HG03457 (cell line): ENCODE data around the gene WDR64.
"Not testable (repeated sequence)": the region's sequence is repeated elsewhere in the genome, so short reads cannot be mapped to it uniquely, and the experiment has no call there.

ENCODE experiments used
- ATAC-seq: cut with Tn5 transposase; IDR thresholded peaks from one replicate; pipeline ENCODE4 v1.9.1; 2021; ENCODE audit warnings: moderate number of reproducible peaks; ENCODE audit not compliant: unreplicated experiment

Gene WDR64

GRCh38 chr1:241735493-241735926, 83.4 kb downstream of the WDR64 start:
- not testable (repeated sequence) for ATAC-seq

GRCh38 chr1:241736387-241736786, 84.3 kb downstream of the WDR64 start:
- no peak for ATAC-seq

GRCh38 chr1:241738284-241739078, 86.4 kb downstream of the WDR64 start:
- ATAC-seq, result no peak

- ATAC-seq, result no peak
Measured at GRCh38 chr1:241742084-241742483, 90.0 kb downstream of the WDR64 start.

- no peak for ATAC-seq
Measured at GRCh38 chr1:241744591-241744990, 92.5 kb downstream of the WDR64 start.

- ATAC-seq, result no peak
Measured at GRCh38 chr1:241747992-241748391, 95.9 kb downstream of the WDR64 start.

GRCh38 chr1:241749041-241749944, 97.2 kb downstream of the WDR64 start:
- ATAC-seq, result no peak

- no peak for ATAC-seq
Measured at GRCh38 chr1:241749945-241750695, 98.0 kb downstream of the WDR64 start.

GRCh38 chr1:241751524-241751923, 99.4 kb downstream of the WDR64 start:
- ATAC-seq, result no peak

GRCh38 chr1:241762713-241763339, 110.7 kb downstream of the WDR64 start:
- ATAC-seq, result no peak

GRCh38 chr1:241765390-241765789, 113.3 kb downstream of the WDR64 start:
- ATAC-seq, result no peak

- no peak for ATAC-seq
Measured at GRCh38 chr1:241767737-241768136, 115.7 kb downstream of the WDR64 start.

GRCh38 chr1:241770115-241770514, 118.0 kb downstream of the WDR64 start:
- no peak for ATAC-seq

GRCh38 chr1:241771117-241771516, 119.0 kb downstream of the WDR64 start:
- ATAC-seq, result no peak

GRCh38 chr1:241772932-241773500, 120.9 kb downstream of the WDR64 start:
- ATAC-seq, result no peak

GRCh38 chr1:241773991-241774390, 121.9 kb downstream of the WDR64 start:
- no peak for ATAC-seq

- ATAC-seq, result no peak
Measured at GRCh38 chr1:241775021-241775420, 122.9 kb downstream of the WDR64 start.

GRCh38 chr1:241776911-241777310, 124.8 kb downstream of the WDR64 start:
- no peak for ATAC-seq

- no peak for ATAC-seq
Measured at GRCh38 chr1:241778117-241778516, 126.0 kb downstream of the WDR64 start.

GRCh38 chr1:241779897-241780296, 127.8 kb downstream of the WDR64 start:
- ATAC-seq, result no peak
